Large intestine (tissue), 3 donors: ENCODE measurements around the gene SH3GL3. TPM values are rescaled to one million over a fixed set of nuclear protein-coding genes. Genes with fewer than 3 reads are reported as not detected.

Source experiments
- DNase-seq, 2 donors: peaks; one replicate each; pipeline versions ENCODE4 v3.0.0 to v3.0.0-alpha.2; 2013
- H3K27ac ChIP-seq: one replicate; pipeline ENCODE4 v1.5.1; 2013; ENCODE audit warnings: low read length
- H3K27me3 ChIP-seq: 2 replicates; pipeline ENCODE4 v1.6.1; 2013; ENCODE audit warnings: low read length; ENCODE audit not compliant: control insufficient read depth, insufficient read depth
- H3K36me3 ChIP-seq: 2 replicates; pipeline ENCODE4 v1.6.1; 2013; ENCODE audit warnings: low read length; ENCODE audit not compliant: control insufficient read depth, insufficient read depth
- H3K4me1 ChIP-seq: one replicate; pipeline ENCODE4 v1.6.1; 2013; ENCODE audit warnings: low read length; ENCODE audit not compliant: control insufficient read depth, insufficient read depth
- H3K4me3 ChIP-seq: one replicate; pipeline ENCODE4 v1.5.1; 2013; ENCODE audit warnings: low read length
- H3K9me3 ChIP-seq: one replicate; pipeline ENCODE4 v1.6.1; 2013; ENCODE audit warnings: mild to moderate bottlenecking, low read depth, low read length, moderate library complexity; ENCODE audit not compliant: control insufficient read depth
- WGBS: methylation state at CpG from one replicate; pipeline ENCODE4 v1.1.5; 2013; ENCODE audit warnings: low lambda C conversion rate; ENCODE audit not compliant: insufficient coverage; 5-methylcytosine and 5-hydroxymethylcytosine counted together
- polyA plus RNA-seq: library from polyadenylated mRNA; unstranded; fragments of 120-200 nt; gene quantifications from one replicate; pipeline ENCODE4 v1.2.1, GENCODE V29; 2013

SH3GL3 gene
- polyA plus RNA-seq, 1 donor: 4.7 TPM

DNA sequence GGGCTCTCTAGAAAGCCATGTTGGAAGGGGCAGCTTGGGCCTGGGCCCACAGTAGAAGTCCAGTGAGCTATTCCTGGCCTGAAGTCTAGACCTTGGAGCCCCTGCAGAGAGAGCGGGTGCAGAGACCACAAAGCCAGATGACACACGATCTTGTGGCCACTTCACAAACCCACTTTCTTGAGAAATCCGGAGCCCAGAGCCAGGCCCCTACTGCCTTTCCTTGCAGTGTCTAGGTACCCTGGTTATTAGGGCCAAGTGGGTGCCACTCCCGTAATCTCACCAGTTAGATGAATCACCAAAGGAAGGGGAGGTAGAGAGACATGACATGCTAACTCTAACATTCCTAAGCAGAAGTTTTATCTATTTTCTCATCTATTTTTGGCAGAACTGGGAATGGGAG is 134.2 kb downstream of the SH3GL3 start:
- no CpG with 5 or more reads among the region's 4 CpGs for WGBS
- no peaks in the 10 kb centered on the region for H3K9me3 ChIP-seq
- H3K4me1 ChIP-seq: no peaks in the 10 kb centered on the region
- no peak overlapping the region for H3K27ac ChIP-seq
- no peaks in the 10 kb centered on the region for H3K36me3 ChIP-seq
- no peak overlapping the region for H3K4me3 ChIP-seq
- H3K27me3 ChIP-seq: no peaks in the 10 kb centered on the region
- no peak for DNase-seq

DNA sequence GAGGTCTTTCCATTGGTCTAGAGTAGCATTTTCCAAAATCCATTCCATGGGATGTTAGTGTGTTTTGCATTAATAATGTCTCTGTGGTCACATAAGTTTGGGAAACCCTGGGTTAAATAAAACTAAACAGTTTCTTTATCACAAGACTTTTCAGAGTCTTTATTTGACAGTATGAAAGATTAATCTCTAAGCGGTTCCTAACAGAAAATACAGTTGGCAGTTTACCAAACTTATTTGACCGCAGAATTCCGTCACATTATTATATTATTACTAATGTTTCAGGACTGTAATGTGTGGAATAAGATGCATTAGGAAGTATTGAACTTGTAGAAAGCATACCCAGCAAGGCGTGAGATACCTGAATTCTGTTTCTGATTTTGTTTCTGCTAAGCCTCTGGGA is 135.2 kb downstream of the SH3GL3 start:
- WGBS: no CpG with 5 or more reads among the region's 4 CpGs
- no peaks in the 10 kb centered on the region for H3K9me3 ChIP-seq
- H3K4me1 ChIP-seq: no peaks in the 10 kb centered on the region
- H3K4me3 ChIP-seq: no peak overlapping the region
- no peaks in the 10 kb centered on the region for H3K27me3 ChIP-seq
- H3K36me3 ChIP-seq: no peaks in the 10 kb centered on the region
- H3K27ac ChIP-seq: no peak overlapping the region
- DNase-seq: no peak

DNA sequence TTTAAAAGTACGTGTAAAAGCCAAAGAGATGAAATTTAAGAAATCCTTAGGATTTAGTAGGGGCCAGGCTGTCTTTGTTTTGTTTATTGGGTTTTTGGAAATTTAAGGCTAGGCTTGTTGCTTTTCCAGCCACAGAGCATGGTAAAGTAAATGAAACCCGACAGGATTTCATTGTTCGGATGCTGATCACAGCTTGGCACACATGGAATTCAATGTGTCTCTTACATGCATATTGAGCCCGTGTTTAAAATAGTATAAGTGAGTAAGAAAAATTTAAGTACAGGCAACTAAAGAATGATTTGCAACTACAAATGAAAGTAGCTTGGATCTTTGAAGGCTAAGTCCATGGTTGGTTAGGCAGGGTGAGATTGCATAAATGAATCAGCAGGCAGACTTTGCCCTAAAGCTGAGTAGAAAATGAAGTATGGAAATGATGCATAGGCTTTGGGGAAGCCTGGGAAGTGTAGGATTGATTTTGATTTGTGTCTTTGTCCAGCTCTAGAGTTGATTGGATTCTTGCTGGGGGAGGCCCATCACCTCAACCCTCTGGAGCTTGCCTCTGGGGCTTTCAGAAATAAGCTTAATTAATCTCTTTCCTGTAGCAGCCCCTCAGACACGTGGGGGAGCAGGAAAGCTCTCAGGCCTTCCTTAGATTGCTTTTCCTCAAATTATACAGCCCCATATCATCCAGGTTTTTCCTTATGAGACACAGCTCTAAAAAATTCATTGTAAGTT is 138.6 kb downstream of the SH3GL3 start:
- no peak for DNase-seq
- Histone ChIP-seq H3K36me3 (no peaks in the 10 kb centered on the region), H3K27ac (no peak overlapping the region), H3K4me1 (no peaks in the 10 kb centered on the region), H3K4me3 (no peak overlapping the region), H3K27me3 (no peaks in the 10 kb centered on the region), H3K9me3 (no peaks in the 10 kb centered on the region)
- 87% methylated on average over 3 of the region's 5 CpGs for WGBS

DNA sequence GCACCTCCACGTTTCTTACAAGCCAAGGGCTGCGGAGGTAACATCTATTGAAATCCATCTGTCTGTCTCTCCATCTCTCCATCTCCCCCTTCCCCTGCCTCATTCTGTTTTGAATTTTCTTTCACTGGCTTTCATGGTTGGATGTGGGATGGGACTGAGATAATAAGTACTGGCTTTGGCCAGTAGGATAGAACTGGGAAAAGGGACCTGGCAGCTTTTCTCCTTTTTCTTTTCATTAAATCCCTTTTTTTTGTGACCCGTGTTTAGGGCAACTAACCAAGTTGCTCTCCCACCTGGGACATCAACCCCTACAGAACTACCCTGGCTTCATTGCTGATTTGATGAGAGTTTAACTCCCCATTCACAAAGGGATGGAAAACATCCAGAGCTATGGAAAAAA is 139.9 kb downstream of the SH3GL3 start:
- Histone ChIP-seq H3K4me1 (no peaks in the 10 kb centered on the region), H3K27ac (no peak overlapping the region), H3K9me3 (no peaks in the 10 kb centered on the region), H3K4me3 (no peak overlapping the region), H3K36me3 (no peaks in the 10 kb centered on the region), H3K27me3 (no peaks in the 10 kb centered on the region)
- no CpG with 5 or more reads among the region's 3 CpGs for WGBS
- no peak for DNase-seq

DNA sequence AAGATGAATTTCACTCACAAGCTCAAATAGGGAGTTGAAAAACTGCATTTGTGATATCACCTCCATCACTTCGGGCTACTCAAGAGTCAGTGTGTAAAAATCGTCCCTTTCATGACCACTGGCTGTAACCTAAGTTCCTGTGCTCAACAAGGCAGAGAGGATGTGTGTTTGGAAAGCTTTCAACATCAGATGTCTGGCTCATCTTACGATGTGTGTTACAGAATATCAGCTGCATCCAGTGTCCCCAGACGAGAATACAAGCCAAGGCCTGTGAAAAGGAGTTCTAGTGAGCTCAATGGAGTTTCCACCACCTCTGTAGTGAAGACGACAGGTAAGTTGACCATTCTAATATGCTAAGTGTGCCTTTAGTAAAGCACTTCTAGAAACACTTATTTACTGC is 141.3 kb downstream of the SH3GL3 start:
- DNase-seq: no peak
- Histone ChIP-seq H3K27me3 (no peaks in the 10 kb centered on the region), H3K36me3 (no peaks in the 10 kb centered on the region), H3K4me1 (no peaks in the 10 kb centered on the region), H3K27ac (no peak overlapping the region), H3K9me3 (no peaks in the 10 kb centered on the region), H3K4me3 (no peak overlapping the region)
- 80% methylated on average over 1 of the region's 5 CpGs for WGBS

DNA sequence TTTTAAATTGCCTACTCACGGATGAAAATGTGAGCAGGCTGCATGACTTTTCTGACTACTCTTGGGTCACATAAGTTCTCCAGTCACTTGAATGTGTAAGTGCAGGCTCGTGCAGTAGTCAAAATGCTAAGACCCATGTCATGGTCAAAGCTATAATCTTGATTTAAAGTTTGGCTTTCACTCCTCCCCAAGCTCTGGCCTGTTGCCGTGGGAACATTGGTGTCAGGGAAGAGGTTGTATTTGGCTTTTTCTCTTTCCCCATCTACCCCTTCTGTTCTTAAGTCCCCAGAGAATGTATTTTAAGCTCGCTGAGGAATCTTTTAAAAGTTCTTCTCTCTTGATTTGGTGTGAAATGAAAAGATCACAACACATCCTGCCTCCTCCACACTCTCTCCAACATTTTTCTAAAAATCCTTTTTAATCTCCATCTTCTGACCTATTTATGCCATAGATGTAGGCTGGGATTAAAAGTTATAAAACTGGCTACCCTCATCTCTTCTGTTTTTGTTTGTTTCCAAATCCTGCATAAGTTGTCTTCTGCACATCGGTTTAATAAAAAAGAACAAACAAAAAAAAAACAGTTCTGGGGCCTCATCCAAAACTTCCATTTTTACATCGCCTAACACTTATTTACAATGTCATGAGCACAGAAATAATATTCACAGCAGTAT is 145.4 kb downstream of the SH3GL3 start:
- 89% methylated on average over 3 of the region's 6 CpGs for WGBS
- Histone ChIP-seq H3K36me3 (no peaks in the 10 kb centered on the region), H3K4me1 (no peaks in the 10 kb centered on the region), H3K27me3 (no peaks in the 10 kb centered on the region), H3K9me3 (no peaks in the 10 kb centered on the region), H3K4me3 (no peak overlapping the region), H3K27ac (no peak overlapping the region)
- DNase-seq: no peak

DNA sequence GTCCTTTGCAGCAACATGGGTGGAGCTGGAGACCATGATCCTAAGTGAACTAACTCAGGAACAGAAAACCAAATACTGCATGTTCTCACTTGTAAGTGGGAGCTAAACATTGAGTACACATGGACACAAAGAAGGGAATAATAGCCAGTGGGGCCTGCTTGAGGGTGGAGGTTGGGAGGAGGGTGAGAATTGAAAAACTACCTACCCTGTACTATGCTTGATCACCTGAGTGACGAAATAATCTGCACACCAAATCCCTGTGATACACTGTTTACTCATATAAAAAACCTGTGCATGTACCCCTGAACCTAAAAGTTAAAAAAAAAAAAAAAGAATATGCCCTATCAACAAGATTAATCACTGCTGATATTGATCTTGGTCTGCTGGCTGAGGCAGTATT is 148.1 kb downstream of the SH3GL3 start:
- WGBS: no CpG with 5 or more reads among the region's 1 CpG
- Histone ChIP-seq H3K36me3 (no peaks in the 10 kb centered on the region), H3K9me3 (no peaks in the 10 kb centered on the region), H3K27me3 (no peaks in the 10 kb centered on the region), H3K4me3 (no peak overlapping the region), H3K4me1 (no peaks in the 10 kb centered on the region), H3K27ac (no peak overlapping the region)
- no peak for DNase-seq

DNA sequence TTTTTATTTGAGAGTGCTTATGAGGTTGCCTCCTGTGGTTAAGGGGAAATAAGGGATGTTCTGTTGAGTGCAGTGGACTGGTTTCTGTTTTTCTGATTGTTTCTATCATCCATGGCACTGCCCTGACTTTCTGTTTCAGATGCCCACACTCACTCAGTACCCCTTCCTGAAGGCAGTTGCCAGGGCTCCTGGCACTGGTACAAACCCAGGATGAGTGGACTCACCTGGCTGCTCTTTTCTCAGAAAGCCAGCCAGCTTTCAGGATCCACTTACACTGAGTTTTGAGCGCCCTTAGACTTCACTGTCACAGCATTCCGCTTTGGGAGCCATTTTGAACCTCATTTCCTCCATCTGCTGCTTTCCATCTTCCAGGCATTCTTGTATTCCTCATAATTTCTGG is 150.9 kb downstream of the SH3GL3 start:
- Histone ChIP-seq H3K36me3 (no peaks in the 10 kb centered on the region), H3K27me3 (no peaks in the 10 kb centered on the region)

DNA sequence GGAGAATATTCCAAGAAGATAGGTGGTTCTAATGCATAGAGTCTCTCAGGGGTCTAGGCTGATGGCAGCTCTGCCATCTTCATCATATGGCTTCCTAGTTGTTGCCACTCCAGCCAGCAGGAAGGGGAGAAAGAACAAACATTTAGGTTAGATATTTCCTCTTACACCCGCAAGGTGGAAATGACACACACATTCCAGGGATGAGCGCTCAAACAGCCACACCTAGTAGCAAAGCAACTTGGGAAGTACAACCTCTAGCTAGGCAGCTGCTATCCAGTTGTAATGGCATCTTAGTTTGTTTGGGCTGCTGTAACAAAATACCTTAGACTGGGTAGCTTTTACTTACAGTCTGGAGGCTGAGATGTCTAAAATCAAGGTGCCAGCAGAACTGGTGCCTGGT is 154.9 kb downstream of the SH3GL3 start:
- Histone ChIP-seq H3K36me3 (no peaks in the 10 kb centered on the region), H3K9me3 (no peaks in the 10 kb centered on the region), H3K27ac (no peak overlapping the region), H3K4me1 (no peaks in the 10 kb centered on the region), H3K27me3 (no peaks in the 10 kb centered on the region), H3K4me3 (no peak overlapping the region)
- DNase-seq: no peak
- WGBS: no CpG with 5 or more reads among the region's 2 CpGs

More for the DNA sequence above, 150.9 kb downstream of the SH3GL3 start:
- Histone ChIP-seq H3K9me3 (no peaks in the 10 kb centered on the region), H3K4me1 (no peaks in the 10 kb centered on the region), H3K4me3 (no peak overlapping the region), H3K27ac (no peak overlapping the region)
- no CpG with 5 or more reads among the region's 2 CpGs for WGBS
- no peak for DNase-seq

DNA sequence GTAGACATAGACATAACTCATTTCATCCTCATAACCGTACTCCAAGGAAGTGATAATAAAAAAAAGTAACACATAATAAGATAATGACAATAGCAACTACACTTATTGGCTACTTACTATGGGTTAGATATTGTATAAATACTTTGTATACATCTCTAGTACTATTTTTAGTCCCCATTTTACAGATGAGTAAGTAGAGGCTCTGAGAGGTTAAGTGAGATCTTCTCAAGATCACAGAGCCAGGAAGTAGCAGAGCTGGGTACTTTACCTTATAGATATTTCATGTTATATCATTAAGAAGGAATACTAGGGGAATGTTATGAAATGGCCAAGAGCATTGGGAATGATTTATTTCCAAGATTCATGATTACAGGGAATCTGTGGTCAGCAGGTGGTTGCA is 157.4 kb downstream of the SH3GL3 start:
- no CpG with 5 or more reads among the region's 1 CpG for WGBS

More for the DNA sequence above, 157.4 kb downstream of the SH3GL3 start:
- no peaks in the 10 kb centered on the region for H3K9me3 ChIP-seq
- H3K27ac ChIP-seq: no peak overlapping the region
- no peaks in the 10 kb centered on the region for H3K27me3 ChIP-seq
- no peak for DNase-seq
- no peaks in the 10 kb centered on the region for H3K36me3 ChIP-seq
- no peak overlapping the region for H3K4me3 ChIP-seq
- no peaks in the 10 kb centered on the region for H3K4me1 ChIP-seq
